Ascending aorta (tissue), 2 donors: Measurements from ENCODE around the gene PCDHA1. TPM values are rescaled to one million over a fixed set of nuclear protein-coding genes. Genes with fewer than 3 reads are reported as not detected.
"Not testable (repeated sequence)": the region's sequence is repeated elsewhere in the genome, so short reads cannot be mapped to it uniquely, and the experiment has no call there.

Experiments used
- DNase-seq, 2 donors: peaks; one replicate each; pipeline ENCODE4 v3.0.0-alpha.2; 2019; ENCODE audit warnings: low spot score in 2 of 2
- H3K27ac ChIP-seq, 2 donors: fragments of 200-600 bp; sonication (generic); one replicate each; pipeline ENCODE4 v1.5.1; 2016 to 2017; ENCODE audit warnings: mild to moderate bottlenecking in 1 of 2
- H3K27me3 ChIP-seq: fragments of 200-600 bp; sonication (generic); one replicate; pipeline ENCODE4 v1.5.1; 2017
- H3K36me3 ChIP-seq, 2 donors: fragments of 200-600 bp; sonication (generic); one replicate each; pipeline ENCODE4 v1.5.1; 2016
- H3K4me1 ChIP-seq, 2 donors: fragments of 200-600 bp; sonication (generic); one replicate each; pipeline ENCODE4 v1.5.1; 2016 to 2017; ENCODE audit warnings: mild to moderate bottlenecking in 1 of 2
- H3K4me3 ChIP-seq, 2 donors: fragments of 200-600 bp; sonication (generic); one replicate each; pipeline ENCODE4 v1.5.1; 2016 to 2017; ENCODE audit warnings: mild to moderate bottlenecking in 1 of 2
- H3K9me3 ChIP-seq, 2 donors: fragments of 200-600 bp; sonication (generic); one replicate each; pipeline ENCODE4 v1.5.1; 2016
- CTCF ChIP-seq, 3 experiments: fragments of 200-600 bp in 2 of 3; fragments of 450-650 bp in 1 of 3; sonication (generic) in 2 of 3; IDR thresholded peaks; one replicate each; pipeline ENCODE4 v1.5.1; 2016 to 2019; ENCODE audit warnings: antibody characterized with exemption in 3 of 3, mild to moderate bottlenecking in 1 of 3, moderate library complexity in 1 of 3
- intact Hi-C: fragments of 100-400 bp; cut with DNase I; formaldehyde crosslinking; loops from one replicate; pipeline ENCODE4 v1.15.1; 2023
- total RNA-seq: library from RNA; depleted of rRNA; stranded (reverse); fragments of >200 nt; gene quantifications from one replicate; pipeline ENCODE4 v1.1.0, GENCODE V29; 2016

The PCDHA1 gene
- total RNA-seq, 1 donor from 2014 or later = not detected

GRCh38 chr5:140875085-140876065 is 89.4 kb downstream of the PCDHA1 start, which contains the start of gene PCDHA12:
Gene PCDHA12 (plus strand): TSS chr5:140875308. CDS start chr5:140875473, 165 bp downstream.
- TF ChIP-seq CTCF (IDR thresholded peaks at IDR 0.05) = no peak
- intact Hi-C loops = no loop called here
- no peaks in the 10 kb centered on the region for H3K4me1 ChIP-seq
- no peak within 1 kb of the TSS for H3K4me3 ChIP-seq
- peaks cover 24 to 60% of the 10 kb centered on the region in 2 donors for H3K9me3 ChIP-seq
- H3K27me3 ChIP-seq = no peaks in the 10 kb centered on the region
- no peak for DNase-seq
- no peaks in the 10 kb centered on the region for H3K36me3 ChIP-seq
- H3K27ac ChIP-seq = no peak within 1 kb of the TSS

DNA sequence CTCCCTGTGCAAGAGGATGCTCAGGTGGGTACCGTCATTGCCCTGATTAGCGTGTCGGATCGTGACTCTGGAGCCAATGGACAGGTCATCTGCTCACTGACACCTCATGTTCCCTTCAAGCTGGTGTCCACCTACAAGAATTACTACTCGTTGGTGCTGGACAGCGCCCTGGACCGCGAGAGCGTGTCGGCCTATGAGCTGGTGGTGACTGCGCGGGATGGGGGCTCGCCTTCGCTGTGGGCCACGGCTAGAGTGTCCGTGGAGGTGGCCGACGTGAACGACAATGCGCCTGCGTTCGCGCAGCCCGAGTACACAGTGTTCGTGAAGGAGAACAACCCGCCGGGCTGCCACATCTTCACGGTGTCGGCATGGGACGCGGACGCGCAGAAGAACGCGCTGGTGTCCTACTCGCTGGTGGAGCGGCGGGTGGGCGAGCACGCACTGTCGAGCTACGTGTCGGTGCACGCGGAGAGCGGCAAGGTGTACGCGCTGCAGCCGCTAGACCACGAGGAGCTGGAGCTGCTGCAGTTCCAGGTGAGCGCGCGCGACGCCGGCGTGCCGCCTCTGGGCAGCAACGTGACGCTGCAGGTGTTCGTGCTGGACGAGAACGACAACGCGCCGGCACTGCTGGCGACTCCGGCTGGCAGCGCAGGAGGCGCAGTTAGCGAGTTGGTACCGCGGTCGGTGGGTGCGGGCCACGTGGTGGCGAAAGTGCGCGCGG is 90.8 kb downstream of the PCDHA1 start:
- peaks cover 17 to 61% of the 10 kb centered on the region in 2 donors for H3K9me3 ChIP-seq
- intact Hi-C loops, DNase-seq, H3K27me3 ChIP-seq, H3K27ac ChIP-seq, H3K36me3 ChIP-seq, H3K4me3 ChIP-seq, H3K4me1 ChIP-seq: not testable (repeated sequence)

DNA sequence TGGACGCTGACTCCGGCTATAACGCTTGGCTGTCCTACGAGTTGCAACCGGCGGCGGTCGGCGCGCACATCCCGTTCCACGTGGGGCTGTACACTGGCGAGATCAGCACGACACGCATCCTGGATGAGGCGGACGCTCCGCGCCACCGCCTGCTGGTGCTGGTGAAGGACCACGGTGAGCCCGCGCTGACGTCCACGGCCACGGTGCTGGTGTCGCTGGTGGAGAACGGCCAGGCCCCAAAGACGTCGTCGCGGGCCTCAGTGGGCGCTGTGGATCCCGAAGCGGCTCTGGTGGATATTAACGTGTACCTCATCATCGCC is 91.3 kb downstream of the PCDHA1 start:
- no peaks in the 10 kb centered on the region for H3K27me3 ChIP-seq
- H3K36me3 ChIP-seq = no peaks in the 10 kb centered on the region
- no peak for TF ChIP-seq CTCF (IDR thresholded peaks at IDR 0.05)
- no peak for DNase-seq
- H3K9me3 ChIP-seq = peaks cover 17 to 66% of the 10 kb centered on the region in 2 donors
- H3K27ac ChIP-seq = no peak overlapping the region
- H3K4me3 ChIP-seq = no peak overlapping the region
- H3K4me1 ChIP-seq = no peaks in the 10 kb centered on the region
- intact Hi-C loops = no loop called here

DNA sequence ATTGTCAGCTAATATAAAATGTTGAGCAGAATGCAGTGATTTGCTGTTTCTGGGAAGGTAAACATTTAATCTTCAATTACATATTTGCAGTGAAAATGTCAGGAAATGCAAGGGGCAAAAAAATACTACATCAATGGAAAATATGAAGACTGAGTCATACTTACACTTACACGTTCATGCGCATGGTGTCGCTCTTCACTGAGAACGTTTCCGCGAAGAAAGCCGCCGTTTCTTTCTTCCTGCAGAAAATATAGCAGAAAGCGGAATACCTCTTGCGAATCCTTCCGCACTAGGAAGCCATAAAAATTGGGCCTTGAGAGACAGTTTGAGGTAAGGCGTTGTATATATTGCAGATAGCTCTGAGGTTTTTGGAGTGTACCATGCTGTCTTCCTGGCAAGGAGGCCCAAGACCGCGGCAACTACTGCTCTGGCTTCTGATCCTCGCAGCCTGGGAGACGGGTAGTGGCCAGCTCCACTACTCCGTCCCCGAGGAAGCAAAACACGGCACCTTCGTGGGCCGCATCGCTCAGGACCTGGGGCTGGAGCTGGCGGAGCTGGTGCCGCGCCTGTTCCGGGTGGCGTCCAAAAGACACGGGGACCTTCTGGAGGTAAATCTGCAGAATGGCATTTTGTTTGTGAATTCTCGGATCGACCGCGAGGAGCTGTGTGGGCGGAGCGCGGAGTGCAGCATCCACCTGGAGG is 96.1 kb downstream of the PCDHA1 start, which contains the start of gene PCDHA13:
TSS of gene PCDHA13 (plus strand) at position 236 of the 702 bp plus-strand sequence. CDS start at position 381, 145 bp downstream.
- TF ChIP-seq CTCF (IDR thresholded peaks at IDR 0.05) = no peak
- H3K4me3 ChIP-seq = no peak within 1 kb of the TSS
- no peaks in the 10 kb centered on the region for H3K36me3 ChIP-seq
- intact Hi-C loops = no loop called here
- H3K4me1 ChIP-seq = no peaks in the 10 kb centered on the region
- no peak within 1 kb of the TSS for H3K27ac ChIP-seq
- no peaks in the 10 kb centered on the region for H3K27me3 ChIP-seq
- no peak for DNase-seq
- peaks cover 24 to 66% of the 10 kb centered on the region in 2 donors for H3K9me3 ChIP-seq

DNA sequence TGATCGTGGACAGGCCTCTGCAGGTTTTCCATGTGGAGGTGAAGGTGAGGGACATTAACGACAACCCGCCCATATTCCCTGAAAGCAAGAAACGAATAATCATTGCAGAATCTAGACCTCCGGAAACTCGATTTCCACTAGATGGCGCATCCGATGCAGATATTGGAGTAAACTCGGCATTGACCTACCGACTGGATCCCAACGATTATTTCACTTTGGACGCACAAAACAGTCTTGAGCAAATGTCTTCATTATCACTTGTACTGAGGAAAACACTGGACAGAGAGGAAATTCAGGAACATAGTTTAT is 96.6 kb downstream of the PCDHA1 start:
- no peak for TF ChIP-seq CTCF (IDR thresholded peaks at IDR 0.05)
- DNase-seq = no peak
- Histone ChIP-seq H3K4me1 (no peaks in the 10 kb centered on the region), H3K9me3 (peaks cover 19 to 61% of the 10 kb centered on the region in 2 donors), H3K36me3 (no peaks in the 10 kb centered on the region), H3K27me3 (no peaks in the 10 kb centered on the region), H3K4me3 (no peak overlapping the region), H3K27ac (no peak overlapping the region)
- intact Hi-C loops = no loop called here
